DMS153 treated with DMSO at 0.1 percent for 48 hours (cell line): ENCODE results near the gene CTNNA3.
A peak's percentile ranks its signal among the peaks of the same experiment; 100 is the strongest.

ENCODE experiments used
- DNase-seq: peaks from one replicate; lab custom pipeline; 2025; ENCODE audit not compliant: unreplicated experiment; lab: John Stamatoyannopoulos, UW

The CTNNA3 gene

DNA sequence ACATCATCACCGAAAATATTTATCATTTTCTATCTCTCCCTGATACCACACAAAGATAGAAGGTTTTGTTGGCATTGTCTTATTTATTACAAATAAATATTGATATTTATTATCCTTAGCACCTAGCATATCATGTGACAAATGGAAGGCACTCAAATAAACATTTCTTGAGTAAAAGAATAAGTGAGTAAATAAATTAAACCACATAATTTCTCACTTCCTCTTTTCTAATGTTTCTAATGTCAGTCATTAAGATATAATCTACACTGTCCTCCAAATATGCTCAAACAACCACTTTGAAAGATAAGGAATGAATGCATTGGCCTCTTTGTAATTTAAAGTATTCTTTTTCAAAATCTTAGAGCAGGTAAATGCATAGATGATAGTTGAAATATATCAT is 1797.9 kb downstream of the CTNNA3 start:
- no peak for DNase-seq

DNA sequence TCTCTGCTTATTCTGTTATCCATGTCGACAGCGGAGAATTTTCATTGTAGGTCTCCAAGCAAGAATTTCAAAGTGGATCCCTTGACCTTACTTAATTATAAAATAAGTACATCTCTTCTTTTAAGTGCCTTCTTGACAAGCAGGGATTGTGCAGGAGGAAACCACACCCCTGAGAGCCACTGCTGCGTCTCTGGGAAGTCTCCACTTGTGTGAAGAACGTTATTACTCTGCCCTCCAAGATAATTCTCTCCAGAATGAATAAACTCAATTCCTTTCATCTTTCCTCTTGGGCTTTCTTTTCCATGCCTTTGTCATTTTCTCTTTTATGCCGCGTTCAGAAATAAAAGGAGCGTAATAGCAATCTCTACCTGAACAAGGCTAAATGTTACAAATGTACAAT is 1801.0 kb downstream of the CTNNA3 start:
- no peak for DNase-seq

DNA sequence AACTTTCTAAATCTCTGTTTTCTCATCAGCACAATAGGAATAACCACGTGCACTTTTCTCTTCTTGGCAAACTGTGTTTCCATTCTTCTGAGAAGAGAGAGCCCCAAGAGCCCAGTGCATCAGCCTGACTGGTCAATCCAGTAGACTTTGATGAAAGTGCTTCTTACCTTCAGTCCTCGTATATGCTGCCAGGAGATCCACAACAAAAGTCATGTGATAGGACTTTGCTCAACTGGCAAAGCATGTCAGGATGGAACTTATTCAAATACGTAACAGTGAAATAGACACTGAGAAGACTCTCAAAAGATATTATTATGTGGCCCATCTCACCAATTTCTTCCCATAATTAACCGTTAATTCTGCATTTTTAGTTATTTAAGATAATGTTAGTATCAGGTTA is 1801.6 kb downstream of the CTNNA3 start:
- no peak for DNase-seq

DNA sequence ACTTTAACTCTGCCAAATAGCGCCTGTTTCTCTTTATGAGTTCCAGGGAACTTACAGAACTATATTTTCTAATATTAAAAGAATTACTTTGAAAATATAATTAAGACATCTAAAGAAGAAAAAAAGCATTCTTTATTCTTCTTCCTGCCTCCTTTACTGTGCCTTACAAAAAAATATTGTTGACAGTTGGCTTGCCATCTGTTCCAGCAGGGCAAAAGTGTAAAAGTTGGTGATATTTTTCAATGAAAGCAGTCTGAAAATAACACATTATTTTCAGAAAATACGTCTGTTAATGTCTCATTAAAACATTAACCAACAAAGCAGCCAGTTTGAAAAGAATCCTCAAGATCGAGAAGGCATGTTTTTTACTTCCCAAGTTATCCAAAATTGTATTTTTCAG is 1802.3 kb downstream of the CTNNA3 start:
- no peak for DNase-seq

DNA sequence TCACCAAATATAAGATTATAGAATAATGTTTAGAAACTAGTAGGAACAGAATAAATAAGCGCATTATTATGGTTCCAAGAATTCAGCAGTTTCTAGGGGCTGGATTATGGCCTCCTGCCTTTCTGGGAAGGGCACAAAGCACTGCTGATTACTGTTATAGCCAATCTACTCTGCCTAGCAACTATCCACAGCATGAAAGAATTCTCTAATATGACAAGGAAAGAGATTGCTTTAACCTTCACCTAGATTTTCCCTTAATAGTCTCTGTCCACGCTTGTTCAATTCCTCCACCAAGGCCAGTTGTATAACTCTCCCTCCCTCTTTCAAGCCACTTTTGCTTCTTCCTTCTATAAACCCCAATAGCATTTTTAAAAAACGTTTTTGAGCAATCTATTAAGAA is 1803.7 kb downstream of the CTNNA3 start:
- no peak for DNase-seq

DNA sequence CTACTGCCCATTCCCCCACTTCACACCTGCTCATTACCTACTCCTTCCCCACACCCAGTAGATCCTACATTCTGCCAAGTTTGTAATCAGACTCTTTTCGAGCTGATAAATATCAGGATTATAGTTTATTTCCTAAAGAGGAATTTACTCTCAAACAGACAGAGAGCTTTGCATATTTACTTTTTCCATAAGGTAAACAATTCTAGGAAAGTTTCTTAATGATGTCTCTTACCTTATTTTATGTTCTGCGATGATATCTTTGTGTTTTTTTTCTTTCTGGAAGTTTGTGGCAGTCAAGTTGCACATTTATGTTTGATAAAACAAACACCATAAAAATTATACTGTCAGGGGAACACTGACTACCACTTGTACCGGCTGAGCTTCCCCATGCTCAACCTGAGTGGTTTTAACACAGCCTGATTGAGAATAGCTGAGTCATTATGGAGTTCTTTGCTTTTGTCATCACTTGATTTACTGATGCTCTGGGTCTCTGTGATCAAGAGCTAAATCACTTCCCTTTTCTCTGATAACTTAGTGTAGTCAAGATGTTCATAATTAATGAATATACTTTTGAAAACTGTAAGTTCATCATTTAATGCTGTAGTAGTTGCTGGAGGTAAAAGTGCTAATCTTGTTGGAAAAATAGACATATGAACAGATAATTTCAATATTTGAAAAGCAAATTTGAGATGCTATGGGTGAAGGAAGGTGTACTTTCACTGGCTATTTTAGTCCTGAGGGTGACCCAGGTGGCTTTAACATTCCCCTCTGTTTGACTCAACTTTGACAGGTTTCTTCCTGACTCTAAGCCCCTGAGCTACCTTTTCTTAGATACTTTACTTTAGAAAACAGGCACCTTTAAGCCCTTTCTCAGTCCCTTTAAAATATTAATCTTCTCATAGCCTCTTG is 1804.7 kb downstream of the CTNNA3 start:
- DNase-seq, result peak; percentile 71

DNA sequence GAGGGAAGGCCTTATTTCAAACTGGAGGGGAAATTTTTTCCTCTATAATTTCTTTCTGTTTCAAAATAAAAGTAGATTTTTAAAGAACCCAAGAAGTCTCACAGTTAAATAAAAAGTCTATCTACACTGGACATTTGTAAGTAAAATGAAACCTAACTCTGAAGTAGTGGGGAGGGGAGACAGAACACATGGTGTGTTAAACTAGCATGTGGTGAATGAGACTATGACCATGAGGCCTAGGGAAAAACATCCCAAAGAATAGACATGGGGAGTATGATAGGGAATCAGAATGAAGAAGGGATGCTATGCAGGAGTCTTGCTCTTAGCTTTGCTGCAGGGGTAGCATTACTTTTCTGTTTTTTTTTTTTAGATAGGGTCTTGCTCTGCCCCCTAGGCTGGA is 1831.5 kb downstream of the CTNNA3 start:
- no peak for DNase-seq

DNA sequence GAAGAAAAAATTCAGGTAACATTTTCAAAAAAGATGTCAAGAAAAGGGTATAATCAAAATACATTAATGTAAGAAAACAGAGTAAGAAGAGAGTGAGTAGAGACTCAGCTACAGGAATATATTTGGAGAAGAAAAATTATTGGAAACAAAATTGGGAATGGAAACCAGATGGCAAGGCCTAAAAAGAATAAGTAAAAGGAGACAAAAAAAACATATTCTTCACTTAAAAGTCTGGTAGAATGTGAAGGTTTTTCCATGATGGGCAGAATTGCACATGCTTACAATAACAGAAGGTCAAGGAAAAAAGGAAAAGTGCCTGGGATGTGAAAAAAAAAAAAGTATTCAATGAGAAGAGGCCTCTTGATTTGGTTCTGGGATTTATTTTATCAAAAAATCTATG is 1832.0 kb downstream of the CTNNA3 start:
- no peak for DNase-seq
